Measurements from ENCODE around the gene SEMA3E.
"Not testable (repeated sequence)": the region's sequence is repeated elsewhere in the genome, so short reads cannot be mapped to it uniquely, and the experiment has no call there.

Gene SEMA3E

DNA sequence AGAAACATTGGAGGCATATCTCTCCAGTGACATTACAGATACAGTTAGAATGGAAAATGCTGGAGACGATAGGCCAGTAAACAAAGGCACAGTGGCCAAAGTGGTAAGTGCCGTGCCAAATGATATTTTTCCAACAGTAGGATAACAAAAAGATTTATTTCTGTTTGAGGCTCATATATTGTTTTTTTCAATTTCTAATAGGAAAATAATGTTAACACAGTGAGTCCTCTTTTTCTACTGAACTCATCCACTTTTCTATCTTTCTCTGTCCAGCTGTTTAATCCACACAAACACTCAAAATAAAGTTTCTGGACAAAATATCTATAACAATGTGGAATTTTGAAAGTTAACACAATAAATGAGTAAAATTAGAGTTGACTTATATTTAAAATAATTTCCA lies 201.3 kb downstream of the SEMA3E start:
- DNase-seq = no peak

DNA sequence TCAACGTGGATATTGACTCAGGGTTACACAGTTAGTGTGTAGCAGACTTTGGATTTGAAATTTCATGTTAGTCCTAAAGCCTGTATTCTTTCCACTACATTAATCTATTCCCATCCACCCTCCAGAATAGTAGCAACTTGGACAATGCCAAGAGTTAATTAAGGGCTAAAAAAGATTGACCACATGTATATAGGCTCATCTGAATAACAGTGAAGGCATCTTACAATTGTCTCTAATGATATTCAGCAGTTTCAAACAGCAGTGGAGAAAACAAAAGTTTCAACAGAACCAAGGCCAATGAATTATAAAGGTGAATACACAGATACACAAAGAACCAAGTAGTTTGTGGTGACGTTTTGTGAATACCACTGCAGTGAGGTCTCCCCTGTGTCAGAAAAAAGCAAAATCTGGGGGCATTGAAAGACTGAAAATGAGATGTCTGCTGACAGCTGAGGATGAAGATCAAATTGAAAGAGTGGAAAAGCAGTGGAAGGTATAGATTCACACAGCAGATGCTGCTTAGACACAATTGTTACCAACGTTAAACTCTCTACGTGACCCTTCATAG lies 202.8 kb downstream of the SEMA3E start:
- no peak for DNase-seq

DNA sequence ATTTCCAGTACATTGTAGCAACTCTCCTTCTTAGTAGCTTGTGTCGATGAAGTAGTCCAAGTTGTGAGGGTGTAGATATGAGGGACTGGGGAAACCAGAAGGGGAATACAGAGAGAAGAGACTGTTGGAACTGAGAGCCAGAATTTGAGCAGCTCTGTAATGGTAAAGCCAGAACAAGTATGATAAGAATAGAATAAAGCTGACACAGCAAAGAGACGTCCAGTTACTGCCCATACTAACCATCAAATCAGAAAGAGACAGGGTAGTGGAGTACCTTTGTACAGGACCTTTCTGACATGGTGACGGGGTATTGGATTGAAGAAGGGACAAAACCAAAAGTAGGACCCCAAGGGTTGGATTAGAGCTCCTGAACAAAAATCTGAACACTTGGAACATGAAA lies 206.0 kb downstream of the SEMA3E start:
- DNase-seq = no peak

DNA sequence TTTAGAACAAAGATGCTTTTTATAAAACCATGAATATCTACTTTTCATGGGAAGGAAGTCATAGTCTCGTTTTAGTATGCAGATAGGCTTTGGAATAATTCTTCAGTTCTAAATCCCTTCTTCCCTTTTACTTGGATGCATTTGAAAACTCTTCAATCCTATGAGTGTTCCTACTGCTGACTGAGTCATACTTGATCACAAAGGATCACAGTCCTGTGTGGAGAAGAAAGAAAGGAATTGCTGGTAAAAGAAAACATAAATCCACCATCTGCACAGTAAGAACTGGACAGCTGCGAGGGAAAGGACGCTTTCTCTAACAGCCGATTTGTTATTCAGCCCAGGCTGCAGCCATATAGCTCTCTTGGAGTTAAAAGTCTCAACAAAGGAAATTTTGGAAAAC lies 209.9 kb downstream of the SEMA3E start:
- no peak for DNase-seq

DNA sequence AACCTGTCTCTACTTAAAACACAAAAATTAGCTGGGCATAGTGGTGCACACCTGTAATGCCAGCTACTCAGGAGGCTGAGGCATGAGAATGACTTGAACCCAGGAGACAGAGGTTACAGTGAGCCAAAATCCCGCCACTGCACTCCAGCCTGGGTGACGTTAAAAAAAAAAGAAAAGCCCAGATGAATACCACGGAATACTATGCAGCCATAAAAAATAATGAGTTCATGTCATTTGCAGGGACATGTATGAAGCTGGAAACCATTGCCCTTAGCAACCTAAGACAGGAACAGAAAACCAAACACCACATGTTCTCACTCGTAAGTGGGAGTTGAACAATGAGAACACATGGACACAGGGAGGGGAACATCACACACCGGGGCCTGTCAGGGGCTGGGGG lies 218.7 kb downstream of the SEMA3E start:
- DNase-seq = not testable (repeated sequence)

- no peak for DNase-seq
These were observed 219.4 kb downstream of the SEMA3E start for GRCh38 chr7:83429493-83429892.

DNA sequence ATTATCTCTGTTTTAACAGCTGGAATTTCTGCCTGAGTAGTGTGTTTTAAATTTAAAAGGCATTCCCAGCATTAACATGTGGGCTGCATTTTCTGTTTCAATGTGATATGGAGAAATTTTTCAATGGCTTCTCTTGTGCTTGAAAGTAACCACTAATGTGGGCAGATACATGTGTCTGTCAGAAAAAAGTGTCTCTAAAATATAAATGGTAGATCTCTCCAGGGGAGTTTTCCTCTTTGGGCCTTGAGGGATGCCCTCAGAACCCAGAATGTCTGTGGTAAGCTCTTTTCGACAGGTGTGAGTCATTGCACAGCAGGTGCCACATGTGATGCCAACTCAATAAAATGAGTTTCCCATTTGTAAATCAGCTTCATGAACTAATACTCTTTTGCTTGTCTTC lies 221.1 kb downstream of the SEMA3E start:
- no peak for DNase-seq

DNA sequence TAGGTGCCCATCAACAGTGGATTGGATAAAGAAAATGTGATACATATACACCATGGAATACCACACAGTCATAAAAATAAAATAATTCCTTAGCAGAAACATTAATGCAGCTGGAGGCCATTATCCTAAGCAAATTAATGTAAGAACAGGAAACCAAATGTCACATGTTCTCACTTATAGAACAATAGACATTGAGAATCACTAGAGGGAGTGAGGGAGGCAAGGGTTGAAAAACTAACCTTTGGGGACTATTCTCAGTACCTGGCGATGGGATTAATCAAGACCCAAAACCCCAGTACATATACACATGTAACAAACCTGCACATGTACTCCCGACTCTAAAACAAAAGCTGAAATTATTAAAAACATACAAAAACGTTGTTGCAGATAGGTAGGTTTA lies 222.6 kb downstream of the SEMA3E start:
- DNase-seq = no peak

- DNase-seq = no peak
These were observed 229.9 kb downstream of the SEMA3E start for GRCh38 chr7:83419013-83419412.

DNA sequence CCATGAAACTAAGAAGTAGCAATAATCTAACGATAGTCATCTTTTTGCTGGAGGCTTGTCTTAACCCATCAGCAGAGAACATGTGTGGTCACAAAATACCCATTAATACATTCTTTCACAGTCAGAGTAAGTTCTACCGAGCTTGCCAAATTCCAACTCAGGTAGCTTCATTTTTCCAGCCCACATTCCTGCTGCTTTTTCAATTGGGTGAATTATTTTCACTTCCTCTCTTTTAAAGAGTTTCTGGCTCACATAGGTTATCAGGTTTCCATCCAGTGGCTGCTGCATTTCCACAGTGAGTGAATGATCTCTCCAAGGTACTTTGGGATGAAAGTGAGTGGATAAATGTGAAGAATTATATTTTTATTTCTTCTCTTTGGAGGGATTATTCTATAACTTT lies 233.1 kb downstream of the SEMA3E start:
- DNase-seq = no peak

GRCh38 chr7:83414947-83415346 lies 234.0 kb downstream of the SEMA3E start:
- no peak for DNase-seq

DNA sequence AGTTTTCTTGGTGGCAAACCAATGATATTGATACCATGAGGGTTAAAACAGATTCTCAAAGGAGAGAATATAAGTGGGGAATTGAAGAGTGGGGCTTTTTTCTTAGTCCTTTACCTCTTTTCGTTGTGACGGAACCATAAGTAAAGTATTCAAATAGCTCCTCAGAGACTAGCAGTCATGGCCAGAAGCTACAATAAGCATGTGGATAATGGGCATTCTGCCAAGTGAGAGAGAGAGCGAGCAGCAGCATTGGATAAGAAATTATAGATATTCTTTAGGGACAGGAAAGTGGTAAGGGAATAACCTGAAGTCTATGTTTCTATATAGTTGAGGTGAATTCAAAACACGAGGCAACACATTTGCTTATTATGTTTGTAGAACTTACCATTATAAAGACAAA lies 235.1 kb downstream of the SEMA3E start:
- peak; percentile 53 for DNase-seq

DNA sequence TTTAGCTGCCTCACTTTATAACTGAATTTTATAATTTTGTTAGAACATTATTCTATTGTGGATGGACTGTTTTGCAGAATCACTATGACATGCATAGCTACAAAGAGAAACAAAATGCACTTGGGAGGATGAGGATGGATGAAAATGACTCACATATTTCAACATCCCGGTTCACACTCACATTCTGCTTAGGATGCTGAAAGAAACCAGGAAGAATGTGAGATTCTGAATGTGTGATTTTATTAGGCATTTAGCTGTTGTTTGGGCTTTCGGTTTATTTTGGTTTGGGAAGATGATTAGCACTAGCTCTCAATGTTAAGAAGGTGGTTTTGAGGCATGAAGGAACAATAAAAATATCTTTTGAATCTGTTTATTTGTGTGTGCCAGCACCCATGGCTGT lies 235.5 kb downstream of the SEMA3E start:
- DNase-seq = no peak

GRCh38 chr7:83410989-83411591 lies 237.8 kb downstream of the SEMA3E start:
- peak; percentile 77 for DNase-seq

GRCh38 chr7:83394776-83395175 lies 254.2 kb downstream of the SEMA3E start:
- DNase-seq = no peak

- DNase-seq = no peak
These were observed 260.5 kb downstream of the SEMA3E start for GRCh38 chr7:83388436-83388835.

- DNase-seq = peak; percentile 19
These were observed 282.3 kb downstream of the SEMA3E start for GRCh38 chr7:83366629-83367028.

- DNase-seq = no peak
These were observed 283.2 kb downstream of the SEMA3E start for GRCh38 chr7:83365746-83366145.

- DNase-seq = no peak
These were observed 285.9 kb downstream of the SEMA3E start for GRCh38 chr7:83362871-83363550.

DNA sequence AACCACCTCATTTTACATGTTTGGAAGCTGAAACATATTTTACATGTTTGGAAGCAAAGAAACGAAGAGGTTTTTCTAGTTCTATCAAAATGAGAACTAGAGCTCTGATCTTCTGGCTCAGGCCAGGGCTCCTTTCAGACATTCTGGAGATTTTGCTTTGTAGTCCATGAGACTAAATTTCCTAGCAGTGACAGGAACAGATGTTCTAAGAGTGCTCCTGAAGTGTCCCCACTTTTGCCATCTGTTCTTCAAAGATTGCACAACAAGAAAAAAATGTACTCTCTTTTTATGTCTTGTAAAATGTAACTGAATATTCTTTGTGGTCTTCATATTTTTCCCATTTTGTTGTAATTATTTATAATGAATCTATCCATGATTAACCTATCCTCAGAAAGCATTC lies 289.8 kb downstream of the SEMA3E start:
- peak; percentile 28 for DNase-seq

GRCh38 chr7:83355143-83355542 lies 293.8 kb downstream of the SEMA3E start:
- DNase-seq = no peak

GRCh38 chr7:83347945-83348444 lies 300.9 kb downstream of the SEMA3E start:
- no peak for DNase-seq

DNA sequence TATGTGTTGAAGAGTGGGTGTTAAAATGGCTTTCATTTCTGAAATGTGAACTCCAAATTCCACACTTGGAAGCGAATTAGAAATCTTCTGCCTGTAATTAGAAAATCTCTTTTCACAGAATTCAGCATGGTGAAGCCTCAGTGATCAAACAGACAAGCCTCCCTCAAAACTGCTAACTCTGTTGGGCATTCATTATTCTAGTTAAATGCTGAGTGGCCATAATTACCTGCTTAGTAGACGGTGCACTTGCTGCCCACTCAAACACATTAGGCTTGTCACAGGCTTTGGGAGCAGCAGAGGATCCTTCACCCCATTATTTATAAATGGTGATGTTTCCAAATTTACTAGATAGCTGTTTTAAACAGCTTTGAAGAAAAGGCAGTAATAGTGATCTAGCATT lies 309.0 kb downstream of the SEMA3E start:
- no peak for DNase-seq

DNA sequence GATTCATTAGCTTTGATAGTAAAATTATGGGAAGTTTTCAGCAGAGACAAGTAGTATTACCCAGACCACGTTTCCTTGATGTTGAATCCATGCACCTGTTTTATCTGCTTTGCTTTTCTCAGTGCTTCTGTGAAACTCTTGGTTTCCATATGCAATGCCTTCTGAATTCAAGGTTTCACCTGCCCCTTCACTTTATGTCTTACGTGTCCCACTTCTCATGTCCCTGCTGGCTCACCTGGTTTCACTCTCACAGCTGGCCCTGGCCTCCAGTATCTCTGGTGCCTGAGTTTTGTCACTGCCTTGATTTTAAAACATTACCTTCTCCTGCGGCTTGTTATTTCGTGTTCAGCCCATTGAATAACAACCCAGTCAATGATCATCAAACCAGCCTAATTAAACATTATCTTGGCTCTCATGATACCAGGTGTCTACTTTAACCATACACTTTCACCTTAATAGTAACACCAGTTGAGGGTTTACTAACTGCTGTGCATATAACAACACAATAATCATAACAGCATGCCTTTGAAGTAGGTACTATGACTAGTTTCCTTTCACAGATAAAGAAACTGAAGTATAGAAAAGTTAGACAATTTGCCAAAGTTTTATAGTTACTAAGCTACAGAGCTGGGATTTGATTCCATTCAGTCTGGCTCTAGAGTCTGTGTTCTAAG lies 310.5 kb downstream of the SEMA3E start:
- no peak for DNase-seq

All from NCI-H82 (cell line).